ENCODE results near the gene EPHA3. TPM values are rescaled to one million over a fixed set of nuclear protein-coding genes. Genes with fewer than 3 reads are reported as not detected.

EPHA3 gene
- polyA plus RNA-seq, 1 donor from 2014 or later, result 33.0 TPM

DNA sequence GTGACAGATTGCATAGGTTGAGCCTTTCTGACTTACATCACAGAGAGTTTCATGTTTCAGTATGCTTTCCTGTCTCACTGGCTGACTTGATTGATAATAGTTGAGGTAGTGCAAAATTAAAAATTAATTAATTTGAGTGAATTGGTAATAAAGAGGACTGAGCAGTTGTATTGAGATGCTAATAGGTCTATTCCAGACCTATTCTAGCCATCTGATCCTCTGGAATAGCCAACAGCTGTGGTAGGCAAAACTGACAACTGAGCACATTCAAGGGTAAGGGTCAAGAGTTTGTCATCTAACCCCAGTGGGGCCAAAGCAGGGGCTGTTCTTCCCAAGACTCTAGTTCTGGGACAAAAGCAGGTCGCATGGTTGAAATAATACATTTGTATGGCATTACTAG, 132.4 kb downstream of the EPHA3 start:
- H3K27me3 ChIP-seq (ENCODE audit: insufficient read depth, low read depth, low read length), result no peaks in the 10 kb centered on the region
- TF ChIP-seq SMC3 (conservative IDR thresholded peaks at IDR 0.05; ENCODE audit: poor library complexity), result no peak
- TF ChIP-seq, protein P1, sequence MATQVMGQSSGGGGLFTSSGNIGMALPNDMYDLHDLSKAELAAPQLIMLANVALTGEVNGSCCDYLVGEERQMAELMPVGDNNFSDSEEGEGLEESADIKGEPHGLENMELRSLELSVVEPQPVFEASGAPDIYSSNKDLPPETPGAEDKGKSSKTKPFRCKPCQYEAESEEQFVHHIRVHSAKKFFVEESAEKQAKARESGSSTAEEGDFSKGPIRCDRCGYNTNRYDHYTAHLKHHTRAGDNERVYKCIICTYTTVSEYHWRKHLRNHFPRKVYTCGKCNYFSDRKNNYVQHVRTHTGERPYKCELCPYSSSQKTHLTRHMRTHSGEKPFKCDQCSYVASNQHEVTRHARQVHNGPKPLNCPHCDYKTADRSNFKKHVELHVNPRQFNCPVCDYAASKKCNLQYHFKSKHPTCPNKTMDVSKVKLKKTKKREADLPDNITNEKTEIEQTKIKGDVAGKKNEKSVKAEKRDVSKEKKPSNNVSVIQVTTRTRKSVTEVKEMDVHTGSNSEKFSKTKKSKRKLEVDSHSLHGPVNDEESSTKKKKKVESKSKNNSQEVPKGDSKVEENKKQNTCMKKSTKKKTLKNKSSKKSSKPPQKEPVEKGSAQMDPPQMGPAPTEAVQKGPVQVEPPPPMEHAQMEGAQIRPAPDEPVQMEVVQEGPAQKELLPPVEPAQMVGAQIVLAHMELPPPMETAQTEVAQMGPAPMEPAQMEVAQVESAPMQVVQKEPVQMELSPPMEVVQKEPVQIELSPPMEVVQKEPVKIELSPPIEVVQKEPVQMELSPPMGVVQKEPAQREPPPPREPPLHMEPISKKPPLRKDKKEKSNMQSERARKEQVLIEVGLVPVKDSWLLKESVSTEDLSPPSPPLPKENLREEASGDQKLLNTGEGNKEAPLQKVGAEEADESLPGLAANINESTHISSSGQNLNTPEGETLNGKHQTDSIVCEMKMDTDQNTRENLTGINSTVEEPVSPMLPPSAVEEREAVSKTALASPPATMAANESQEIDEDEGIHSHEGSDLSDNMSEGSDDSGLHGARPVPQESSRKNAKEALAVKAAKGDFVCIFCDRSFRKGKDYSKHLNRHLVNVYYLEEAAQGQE (IDR thresholded peaks at IDR 0.05; ENCODE audit: borderline replicate concordance), result no peak
- TF ChIP-seq, protein P2, sequence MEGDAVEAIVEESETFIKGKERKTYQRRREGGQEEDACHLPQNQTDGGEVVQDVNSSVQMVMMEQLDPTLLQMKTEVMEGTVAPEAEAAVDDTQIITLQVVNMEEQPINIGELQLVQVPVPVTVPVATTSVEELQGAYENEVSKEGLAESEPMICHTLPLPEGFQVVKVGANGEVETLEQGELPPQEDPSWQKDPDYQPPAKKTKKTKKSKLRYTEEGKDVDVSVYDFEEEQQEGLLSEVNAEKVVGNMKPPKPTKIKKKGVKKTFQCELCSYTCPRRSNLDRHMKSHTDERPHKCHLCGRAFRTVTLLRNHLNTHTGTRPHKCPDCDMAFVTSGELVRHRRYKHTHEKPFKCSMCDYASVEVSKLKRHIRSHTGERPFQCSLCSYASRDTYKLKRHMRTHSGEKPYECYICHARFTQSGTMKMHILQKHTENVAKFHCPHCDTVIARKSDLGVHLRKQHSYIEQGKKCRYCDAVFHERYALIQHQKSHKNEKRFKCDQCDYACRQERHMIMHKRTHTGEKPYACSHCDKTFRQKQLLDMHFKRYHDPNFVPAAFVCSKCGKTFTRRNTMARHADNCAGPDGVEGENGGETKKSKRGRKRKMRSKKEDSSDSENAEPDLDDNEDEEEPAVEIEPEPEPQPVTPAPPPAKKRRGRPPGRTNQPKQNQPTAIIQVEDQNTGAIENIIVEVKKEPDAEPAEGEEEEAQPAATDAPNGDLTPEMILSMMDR (IDR thresholded peaks at IDR 0.05; ENCODE audit: poor library complexity, severe bottlenecking), result no peak
- no peaks in the 10 kb centered on the region for H4K20me1 ChIP-seq (ENCODE audit: insufficient read depth)
- H3K9me3 ChIP-seq (ENCODE audit: low read length), result no peaks in the 10 kb centered on the region
- H2AFZ ChIP-seq (ENCODE audit: low read depth, low read length), result no peak overlapping the region
- H3K9ac ChIP-seq (ENCODE audit: low read length), result no peak overlapping the region
- no peak overlapping the region for H3K4me3 ChIP-seq (ENCODE audit: low read length)
- no peaks in the 10 kb centered on the region for H3K9me2 ChIP-seq (ENCODE audit: insufficient read depth, low read length)
- H3K27ac ChIP-seq (ENCODE audit: low read length), result no peak overlapping the region
- H3K4me2 ChIP-seq (ENCODE audit: low read length), result no peak overlapping the region
- H3K36me3 ChIP-seq (ENCODE audit: insufficient read depth, low read length), result no peaks in the 10 kb centered on the region
- no peaks in the 10 kb centered on the region for H3F3A ChIP-seq (ENCODE audit: insufficient read depth, low read length, poor library complexity, severe bottlenecking)
- no peaks in the 10 kb centered on the region for H3K79me2 ChIP-seq (replicated peaks; ENCODE audit: insufficient read depth, low read length)

DNA sequence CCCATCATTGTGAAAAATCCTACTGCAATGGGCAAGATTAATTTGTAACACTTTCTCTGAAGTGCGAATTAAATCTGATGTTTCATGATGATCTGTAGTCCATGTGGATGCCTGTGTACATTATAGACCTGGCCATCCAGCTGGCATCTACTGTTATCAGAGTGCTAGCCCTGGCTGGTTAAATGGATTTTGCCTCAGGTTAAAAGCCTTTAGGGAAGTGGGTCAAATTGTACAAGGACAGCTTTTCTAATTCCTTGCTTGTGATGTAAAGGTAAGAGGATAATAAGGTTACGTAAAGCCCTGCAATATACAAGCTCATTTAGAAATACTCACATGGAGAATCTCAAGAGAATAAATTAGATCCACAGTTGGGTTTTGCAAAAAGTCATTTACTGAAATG, 138.2 kb downstream of the EPHA3 start:
- no peaks in the 10 kb centered on the region for H3K27me3 ChIP-seq (ENCODE audit: insufficient read depth, low read depth, low read length)
- H3K27ac ChIP-seq (ENCODE audit: low read length), result no peak overlapping the region
- no peaks in the 10 kb centered on the region for H3K79me2 ChIP-seq (replicated peaks; ENCODE audit: insufficient read depth, low read length)
- TF ChIP-seq, protein P2 (IDR thresholded peaks at IDR 0.05; ENCODE audit: poor library complexity, severe bottlenecking), result no peak
- TF ChIP-seq TAF1 (IDR thresholded peaks at IDR 0.05; ENCODE audit: low read depth), result no peak
- no peak for TF ChIP-seq EZH2 (IDR thresholded peaks at IDR 0.05; ENCODE audit: borderline replicate concordance, insufficient read depth, low read length, poor library complexity, severe bottlenecking)
- TF ChIP-seq MXI1 (conservative IDR thresholded peaks at IDR 0.05; ENCODE audit: poor library complexity, severe bottlenecking), result no peak
- no peak for TF ChIP-seq RAD21 (conservative IDR thresholded peaks at IDR 0.05)
- no peak for TF ChIP-seq EP300 (conservative IDR thresholded peaks at IDR 0.05; ENCODE audit: poor library complexity, severe bottlenecking)
- no peak for TF ChIP-seq POLR2AphosphoS5 (IDR thresholded peaks at IDR 0.05)
- no peak overlapping the region for H3K4me3 ChIP-seq (ENCODE audit: low read length)
- H3K9me3 ChIP-seq (ENCODE audit: low read length), result no peaks in the 10 kb centered on the region
- H3K36me3 ChIP-seq (ENCODE audit: insufficient read depth, low read length), result no peaks in the 10 kb centered on the region
- no peak overlapping the region for H2AFZ ChIP-seq (ENCODE audit: low read depth, low read length)
- H4K20me1 ChIP-seq (ENCODE audit: insufficient read depth), result no peaks in the 10 kb centered on the region
- no peak overlapping the region for H3K4me2 ChIP-seq (ENCODE audit: low read length)
- H3K9me2 ChIP-seq (ENCODE audit: insufficient read depth, low read length), result no peaks in the 10 kb centered on the region
- no peak overlapping the region for H3K9ac ChIP-seq (ENCODE audit: low read length)
- H3F3A ChIP-seq (ENCODE audit: insufficient read depth, low read length, poor library complexity, severe bottlenecking), result no peaks in the 10 kb centered on the region
